ENCODE data around the gene LAG3.

DNA sequence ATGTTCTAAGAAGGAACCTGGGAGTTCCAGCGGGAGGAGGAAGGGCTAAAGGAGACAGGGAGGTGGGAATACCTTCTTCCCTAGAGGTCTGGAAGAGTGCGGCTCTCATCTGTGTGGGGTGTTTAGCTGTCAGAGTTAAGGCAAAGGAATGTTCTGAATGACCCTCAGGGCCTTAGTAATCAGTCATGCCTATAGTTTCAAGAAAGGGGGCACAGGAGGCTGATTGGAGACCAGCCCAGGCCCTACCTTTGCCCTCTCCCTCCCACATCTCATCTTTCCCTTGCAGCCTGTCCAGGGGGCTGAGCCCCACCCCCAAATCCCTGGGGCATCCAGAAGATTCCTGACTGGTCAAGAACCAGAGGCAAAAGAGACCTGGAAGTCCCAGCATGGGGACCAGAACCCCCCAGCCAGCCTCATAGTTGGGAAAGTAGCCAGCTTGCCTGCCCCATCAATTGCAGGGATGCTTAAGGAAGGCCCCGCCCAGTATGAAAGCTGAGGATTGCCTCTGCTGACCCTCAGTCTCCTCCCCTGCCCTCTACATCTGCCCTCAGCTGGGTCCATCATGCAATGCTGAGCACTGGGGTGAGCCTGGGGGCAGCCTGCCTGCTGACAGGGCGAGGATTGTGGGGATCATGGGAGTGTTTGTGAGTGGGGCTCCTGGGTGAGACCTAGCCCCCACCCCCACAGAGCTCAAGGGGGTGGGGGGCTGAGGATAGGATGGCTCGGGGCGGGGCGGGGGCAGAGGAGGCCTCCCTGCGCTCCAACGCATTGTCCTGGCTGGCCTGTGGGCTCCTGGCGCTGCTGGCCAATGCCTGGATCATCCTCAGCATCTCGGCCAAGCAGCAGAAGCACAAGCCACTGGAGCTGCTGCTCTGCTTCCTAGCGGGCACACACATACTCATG is 51.1 kb downstream of the LAG3 start:
- TF ChIP-seq, protein P1, sequence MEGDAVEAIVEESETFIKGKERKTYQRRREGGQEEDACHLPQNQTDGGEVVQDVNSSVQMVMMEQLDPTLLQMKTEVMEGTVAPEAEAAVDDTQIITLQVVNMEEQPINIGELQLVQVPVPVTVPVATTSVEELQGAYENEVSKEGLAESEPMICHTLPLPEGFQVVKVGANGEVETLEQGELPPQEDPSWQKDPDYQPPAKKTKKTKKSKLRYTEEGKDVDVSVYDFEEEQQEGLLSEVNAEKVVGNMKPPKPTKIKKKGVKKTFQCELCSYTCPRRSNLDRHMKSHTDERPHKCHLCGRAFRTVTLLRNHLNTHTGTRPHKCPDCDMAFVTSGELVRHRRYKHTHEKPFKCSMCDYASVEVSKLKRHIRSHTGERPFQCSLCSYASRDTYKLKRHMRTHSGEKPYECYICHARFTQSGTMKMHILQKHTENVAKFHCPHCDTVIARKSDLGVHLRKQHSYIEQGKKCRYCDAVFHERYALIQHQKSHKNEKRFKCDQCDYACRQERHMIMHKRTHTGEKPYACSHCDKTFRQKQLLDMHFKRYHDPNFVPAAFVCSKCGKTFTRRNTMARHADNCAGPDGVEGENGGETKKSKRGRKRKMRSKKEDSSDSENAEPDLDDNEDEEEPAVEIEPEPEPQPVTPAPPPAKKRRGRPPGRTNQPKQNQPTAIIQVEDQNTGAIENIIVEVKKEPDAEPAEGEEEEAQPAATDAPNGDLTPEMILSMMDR (conservative IDR thresholded peaks at IDR 0.05), result no peak
- no peak for TF ChIP-seq ZFX (IDR thresholded peaks at IDR 0.05)
